ENCODE measurements around the gene RPL15.

The RPL15 gene

GRCh38 chr3:23934253-23934652, 17.3 kb downstream of the RPL15 start:
- ATAC-seq = no peak

GRCh38 chr3:23937296-23937695, 20.4 kb downstream of the RPL15 start:
- ATAC-seq = no peak

GRCh38 chr3:23938688-23939087, 21.8 kb downstream of the RPL15 start:
- ATAC-seq = no peak

DNA sequence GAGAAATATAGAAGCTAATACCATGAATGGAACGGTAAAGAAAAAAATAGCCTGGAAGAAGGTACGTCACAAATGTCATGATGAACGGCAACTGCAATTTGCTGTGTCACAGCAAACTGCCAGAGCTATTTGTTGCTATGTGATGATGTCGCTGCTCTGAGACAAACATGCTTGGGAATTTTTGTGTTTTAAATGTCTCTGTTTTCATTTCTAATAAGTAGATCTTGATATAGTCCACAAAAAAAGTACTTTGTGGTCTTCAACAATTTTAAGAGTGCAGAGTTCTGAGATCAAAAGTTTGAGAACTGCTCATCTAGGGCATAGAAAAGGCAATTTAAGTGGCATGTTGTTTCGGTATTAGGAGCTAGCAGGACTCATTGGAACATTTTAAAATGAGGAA, 23.8 kb downstream of the RPL15 start:
- ATAC-seq = no peak

- ATAC-seq = no peak
Measured at GRCh38 chr3:23941440-23941839, 24.5 kb downstream of the RPL15 start.

DNA sequence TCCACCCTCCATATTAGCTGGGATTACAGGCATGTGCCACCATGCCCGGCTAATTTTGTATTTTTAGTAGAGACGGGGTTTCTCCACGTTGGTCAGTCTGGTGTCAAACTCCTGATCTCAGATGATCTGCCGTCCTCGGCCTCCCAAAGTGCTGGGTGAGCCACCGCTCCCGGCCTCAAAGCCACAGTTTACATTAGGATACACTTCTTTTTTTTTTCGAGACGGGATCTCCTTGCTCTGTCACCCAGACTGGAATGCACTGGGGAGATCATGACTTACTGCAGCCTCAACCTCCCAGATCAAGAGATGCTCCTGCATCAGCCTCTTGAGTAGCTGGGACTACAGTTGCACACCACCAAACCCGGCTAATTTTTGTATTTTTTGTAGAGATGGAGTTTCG, 25.6 kb downstream of the RPL15 start:
- ATAC-seq = no peak

- no peak for ATAC-seq
Measured at GRCh38 chr3:23944007-23944783, 27.3 kb downstream of the RPL15 start.

DNA sequence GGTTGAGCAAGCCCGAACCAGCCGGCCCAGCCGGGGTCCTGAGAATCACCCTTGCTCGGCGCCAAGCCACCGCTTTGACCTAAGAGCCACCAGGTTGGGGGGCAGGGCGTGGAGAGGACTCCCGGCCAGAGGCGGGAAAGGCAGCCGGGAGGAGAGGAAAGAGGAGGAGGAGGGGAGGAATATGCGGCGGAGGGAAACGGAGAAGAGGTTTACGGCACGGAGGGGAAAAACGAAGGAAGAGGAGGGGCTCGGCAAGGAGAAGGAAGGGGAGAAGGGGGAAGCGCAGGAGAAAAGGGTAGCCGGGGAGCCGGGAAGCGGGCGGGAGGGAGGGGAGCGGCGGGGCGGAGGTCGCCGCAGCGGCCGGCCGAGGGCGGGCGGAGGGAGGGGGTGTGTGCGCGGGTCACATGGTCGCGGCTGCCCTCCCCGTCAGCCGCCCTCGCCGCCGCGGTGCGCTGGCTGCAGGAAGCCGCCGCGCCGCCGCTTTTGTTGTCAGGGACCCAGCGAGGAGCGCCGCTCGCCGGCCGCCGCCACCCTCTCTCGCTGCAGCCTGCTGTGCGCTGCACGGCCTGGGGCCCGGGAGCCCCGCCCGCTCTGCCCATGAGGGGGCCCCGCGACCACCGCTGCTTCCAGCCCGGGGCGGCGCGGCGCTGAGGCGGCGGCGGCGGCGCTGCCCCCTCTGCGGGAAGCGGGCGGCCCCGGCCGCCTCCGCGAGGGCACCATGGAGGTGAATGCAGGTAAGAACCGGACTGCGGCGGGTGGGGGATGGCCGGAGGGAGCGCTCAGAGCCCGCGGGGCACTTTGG, 28.1 kb downstream of the RPL15 start, which contains the start of gene NR1D2:
Gene NR1D2, plus strand, starts transcription at position 426 of the 802 bp plus-strand sequence. Its CDS starts 293 bp downstream, at position 719.
- peak; percentile 55 to 56 for ATAC-seq

DNA sequence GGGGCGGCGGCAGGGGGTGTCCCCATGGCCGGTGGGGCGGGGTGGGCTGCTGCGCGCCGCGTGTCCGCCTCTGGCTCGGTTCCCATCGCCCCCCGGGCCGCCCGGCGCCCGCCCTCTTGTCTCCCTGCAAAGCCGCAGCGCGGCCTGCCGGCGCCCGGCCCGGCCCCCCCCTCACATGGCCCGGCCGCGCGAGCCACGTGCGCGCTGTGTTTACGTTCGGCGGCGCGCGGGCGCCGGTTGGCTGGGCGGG, 28.7 kb downstream of the RPL15 start:
- no peak for ATAC-seq

DNA sequence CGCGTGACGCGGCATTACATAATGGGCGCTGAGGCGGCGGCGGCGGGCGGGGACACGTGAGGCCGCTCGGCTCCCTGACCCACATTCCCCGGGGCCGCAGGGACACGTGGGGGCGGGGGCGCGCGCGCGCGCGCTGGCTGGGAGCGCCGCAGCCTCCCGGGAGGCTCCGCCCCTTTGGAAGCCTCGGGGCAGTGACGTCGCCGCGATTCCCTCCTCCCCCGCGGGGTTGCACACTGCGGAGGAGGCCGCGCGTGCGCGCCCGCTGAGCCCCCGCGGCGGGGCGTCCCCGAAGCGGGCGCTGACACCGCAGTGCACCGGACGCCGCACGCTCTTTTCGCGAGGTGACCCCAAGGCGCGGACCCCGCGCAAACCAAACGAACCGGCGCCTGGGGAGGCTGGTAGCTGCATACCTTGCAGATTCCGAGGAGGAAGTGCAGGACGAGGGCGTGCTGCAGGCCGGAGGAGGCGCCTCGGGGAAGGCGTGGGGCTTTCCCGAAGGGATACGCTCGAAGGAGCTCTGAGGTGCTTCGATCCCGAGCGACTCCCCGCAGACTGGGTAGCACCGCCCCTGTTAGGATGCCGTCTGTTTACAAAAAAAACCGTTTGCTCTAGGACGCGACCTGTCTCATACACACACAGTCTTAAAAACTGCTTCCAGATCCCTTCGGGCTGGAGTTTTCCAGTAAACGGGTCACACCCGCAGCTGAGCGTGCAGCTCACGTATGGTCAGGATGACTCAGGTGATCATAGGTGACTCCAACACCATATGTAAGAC, 29.2 kb downstream of the RPL15 start:
- ATAC-seq = peak; percentile 86

DNA sequence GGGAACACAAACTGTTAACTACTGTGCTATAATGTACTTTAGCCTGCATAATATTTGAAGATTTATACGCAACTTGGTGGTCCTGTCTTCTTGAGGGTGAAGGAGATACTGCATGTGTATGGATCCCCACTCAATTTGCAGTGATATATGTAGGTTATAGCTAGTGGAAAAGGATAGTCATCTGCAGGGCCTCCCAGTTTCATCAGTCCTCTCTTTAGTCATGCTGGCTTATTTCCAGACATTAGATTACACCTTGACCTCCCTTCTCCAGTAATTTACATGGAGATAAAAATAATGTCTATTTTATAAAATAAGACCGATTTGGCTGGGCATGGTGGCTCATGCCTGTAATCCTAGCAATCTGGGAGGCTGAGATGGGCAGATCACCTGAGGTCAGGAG, 31.8 kb downstream of the RPL15 start:
- no peak for ATAC-seq

DNA sequence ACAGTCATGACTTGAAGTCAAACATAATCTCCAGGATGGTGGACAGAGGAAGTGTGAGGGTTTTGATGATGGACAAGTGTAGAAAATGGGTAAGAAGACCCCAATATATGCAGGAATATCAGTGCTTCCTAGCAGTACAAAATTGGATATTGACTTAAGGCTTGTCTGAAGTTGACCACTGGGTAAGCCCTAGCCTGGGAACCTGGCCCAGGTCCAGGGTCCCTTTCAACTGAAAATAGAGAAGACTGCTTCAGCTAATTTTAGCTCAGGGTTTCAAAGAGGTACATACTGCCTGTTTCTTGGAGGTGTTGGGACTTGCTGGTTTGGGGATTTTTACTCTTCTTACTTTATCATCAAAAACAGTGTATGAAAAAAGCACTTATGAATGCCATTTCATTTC, 32.9 kb downstream of the RPL15 start:
- no peak for ATAC-seq

DNA sequence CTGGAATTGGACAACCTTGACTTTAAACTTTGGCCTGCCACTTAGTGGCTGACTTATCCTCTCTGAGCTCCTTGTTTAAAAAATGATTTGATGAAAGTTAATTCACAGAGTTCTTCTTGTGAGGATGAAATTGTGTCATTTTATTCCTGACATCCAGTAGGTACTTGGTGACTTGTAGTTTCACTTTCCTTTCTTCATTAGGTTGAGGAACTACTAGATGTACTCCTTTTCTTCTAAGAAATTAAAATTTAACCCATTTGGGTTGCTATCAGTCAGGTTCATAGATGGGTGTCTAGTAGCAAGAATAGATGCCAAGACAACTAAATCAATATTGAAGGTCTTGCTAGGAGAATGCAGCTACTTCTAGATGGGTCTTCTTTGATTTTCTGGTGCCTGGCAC, 33.4 kb downstream of the RPL15 start:
- no peak for ATAC-seq

DNA sequence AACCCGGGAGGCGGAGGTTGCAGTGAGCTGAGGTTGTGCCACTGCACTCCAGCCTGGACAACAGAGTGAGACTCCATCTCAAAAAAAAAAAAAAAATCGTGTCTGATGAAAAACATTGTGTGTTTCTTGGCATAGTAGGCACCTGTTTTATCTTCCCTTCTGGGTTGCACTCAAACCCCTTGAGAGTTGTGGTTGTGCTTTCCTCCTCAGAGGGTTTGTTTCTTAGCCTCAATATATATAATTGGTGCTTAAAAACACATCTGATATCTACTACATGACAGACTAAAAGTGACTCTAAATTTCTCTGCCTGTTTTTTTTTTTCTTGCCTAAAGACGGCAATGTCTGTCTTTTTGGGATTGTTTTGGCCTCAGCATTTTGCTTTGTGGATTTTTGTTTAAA, 35.7 kb downstream of the RPL15 start:
- ATAC-seq = no peak

GRCh38 chr3:23953523-23953922, 36.6 kb downstream of the RPL15 start:
- ATAC-seq = no peak

DNA sequence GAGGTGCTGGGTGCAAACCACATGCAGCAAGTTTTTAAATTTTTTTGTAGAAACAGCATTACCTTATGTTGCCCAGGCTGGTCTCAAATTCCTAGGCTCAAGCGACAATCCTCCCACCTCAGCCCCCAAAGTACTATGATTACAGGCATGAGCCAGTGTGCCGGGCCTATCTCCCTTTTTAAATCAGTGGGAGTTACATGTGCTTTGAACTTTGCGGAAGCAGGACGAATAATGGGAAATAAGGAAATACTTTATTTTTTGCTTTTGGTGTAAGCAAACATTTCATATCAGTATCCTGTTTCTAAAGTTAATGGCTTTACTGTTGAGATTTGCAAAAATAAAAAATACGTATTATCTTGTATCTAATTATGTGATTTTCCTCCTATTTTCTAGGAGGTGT, 37.2 kb downstream of the RPL15 start:
- ATAC-seq = no peak

DNA sequence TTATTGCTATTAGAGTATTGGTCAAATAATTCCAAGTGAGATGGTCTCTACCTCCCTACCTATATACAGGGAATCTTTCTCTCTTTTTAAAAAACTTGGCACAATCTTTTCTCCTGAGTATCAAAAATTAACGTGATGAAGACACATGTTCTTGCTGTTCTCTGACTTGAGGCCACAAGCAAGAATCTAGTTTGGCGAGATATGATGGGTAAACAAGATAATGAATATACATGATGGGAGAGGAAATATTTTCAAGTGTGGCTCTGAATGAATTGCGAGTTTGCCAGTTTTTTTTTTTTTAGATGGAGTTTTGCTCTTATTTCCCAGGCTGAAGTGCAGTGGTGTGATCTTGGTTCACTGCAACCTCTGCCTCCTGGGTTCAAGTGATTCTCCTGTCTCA, 39.8 kb downstream of the RPL15 start:
- no peak for ATAC-seq

DNA sequence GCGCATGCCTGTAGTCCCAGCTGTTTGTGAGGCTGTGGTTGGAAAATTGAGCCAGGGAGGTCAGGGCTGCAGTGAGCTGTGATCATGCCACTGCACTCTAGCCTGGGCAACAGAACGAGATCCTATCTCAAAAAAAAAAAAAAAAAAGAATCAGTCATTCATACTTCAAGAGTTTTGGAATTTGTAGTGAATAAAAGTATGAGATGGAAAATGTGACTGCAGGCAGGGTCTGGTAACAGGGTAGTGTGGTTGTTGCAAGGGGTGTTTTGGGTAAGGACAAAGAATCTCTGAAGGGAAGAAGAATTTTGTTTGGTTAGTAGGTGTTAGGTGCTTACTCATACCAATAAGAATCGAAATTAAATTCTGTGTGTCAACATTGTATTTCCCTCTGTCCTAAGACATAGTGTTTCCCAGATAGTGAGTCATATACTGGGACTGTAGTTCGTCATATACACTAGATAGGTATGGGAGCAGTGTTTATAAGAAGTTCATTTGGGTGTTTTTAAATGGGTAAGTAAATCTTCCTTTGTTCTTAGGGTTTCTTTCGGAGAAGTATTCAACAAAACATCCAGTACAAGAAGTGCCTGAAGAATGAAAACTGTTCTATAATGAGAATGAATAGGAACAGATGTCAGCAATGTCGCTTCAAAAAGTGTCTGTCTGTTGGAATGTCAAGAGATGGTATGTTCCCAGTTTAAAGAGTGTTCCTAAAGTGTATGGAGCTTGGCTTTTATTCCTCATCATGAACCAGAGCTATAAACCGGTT, 42.4 kb downstream of the RPL15 start:
- peak; percentile 65 to 82 for ATAC-seq

DNA sequence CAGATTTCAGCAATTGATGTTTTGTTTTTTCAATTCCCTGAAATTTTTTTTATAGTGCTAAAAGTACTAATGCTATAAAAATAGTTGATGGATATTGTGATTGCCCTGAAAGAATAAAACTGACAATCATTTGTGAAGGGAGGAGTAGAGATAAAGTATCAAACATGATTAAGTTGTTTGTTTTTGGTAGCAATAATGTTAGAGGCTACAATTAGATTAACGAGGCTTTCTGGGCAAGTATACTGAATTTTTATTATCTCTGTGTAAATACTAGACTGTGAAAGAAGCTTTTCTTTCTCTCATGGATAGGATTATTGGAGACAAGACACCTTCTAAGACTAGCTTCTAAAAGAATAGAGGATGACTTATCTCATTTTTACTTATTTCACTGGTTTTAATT, 43.7 kb downstream of the RPL15 start:
- ATAC-seq = no peak

DNA sequence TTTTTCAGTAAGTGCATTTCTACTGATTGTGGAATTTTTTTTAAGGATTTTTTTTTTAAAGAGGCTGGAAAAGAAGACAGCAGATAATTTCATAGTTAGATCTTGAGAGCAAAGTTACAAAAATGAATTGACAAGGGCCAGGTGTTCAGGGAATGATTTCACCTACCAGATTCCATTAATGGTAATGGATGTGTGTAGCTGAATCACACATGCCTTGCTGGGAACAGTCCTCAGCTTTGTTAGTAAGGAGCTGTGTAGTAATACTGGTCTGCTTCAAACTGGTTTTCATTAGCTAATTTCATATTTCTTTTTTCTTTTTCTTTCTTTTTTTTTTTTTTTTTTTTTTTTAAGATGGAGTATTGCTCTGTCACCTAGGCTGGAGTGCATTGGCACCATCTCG, 44.1 kb downstream of the RPL15 start:
- no peak for ATAC-seq

- ATAC-seq = no peak
Measured at GRCh38 chr3:23961913-23962312, 45.0 kb downstream of the RPL15 start.

DNA sequence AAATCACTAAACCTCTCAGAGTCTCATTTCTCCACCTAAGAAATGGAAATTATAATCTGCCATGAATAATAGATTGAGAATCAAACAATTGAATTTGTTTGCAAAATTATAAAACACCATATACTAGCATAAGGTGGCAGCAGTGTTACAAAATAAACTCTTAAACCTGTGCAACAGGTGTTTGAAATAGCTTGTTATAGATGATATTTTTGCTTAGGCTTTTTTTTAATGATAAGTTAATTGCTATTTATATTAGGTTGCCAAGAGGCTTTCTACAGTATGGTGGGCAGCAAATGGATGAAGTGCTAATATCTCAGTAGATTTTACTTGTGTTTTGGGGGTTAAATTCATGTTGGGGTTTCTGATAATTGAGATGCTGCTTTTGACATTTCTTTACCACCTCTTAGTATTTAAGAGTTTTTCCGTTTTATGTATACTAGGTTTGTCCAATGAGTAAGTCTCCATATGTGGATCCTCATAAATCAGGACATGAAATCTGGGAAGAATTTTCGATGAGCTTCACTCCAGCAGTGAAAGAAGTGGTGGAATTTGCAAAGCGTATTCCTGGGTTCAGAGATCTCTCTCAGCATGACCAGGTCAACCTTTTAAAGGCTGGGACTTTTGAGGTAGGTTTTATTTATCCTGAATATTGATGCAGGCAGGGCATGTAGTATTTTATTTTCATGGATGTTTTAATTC, 47.8 kb downstream of the RPL15 start:
- ATAC-seq = no peak
